GM10847 (cell line): ENCODE measurements around the gene VPS51.

Experiments used
- POLR2A ChIP-seq: IDR thresholded peaks from 2 replicates; pipeline ENCODE4 v1.6.1; 2011; ENCODE audit not compliant: insufficient read length; ENCODE audit errors: extremely low read depth

The VPS51 gene

GRCh38 chr11:65152122-65152521 lies 56.1 kb downstream of the VPS51 start:
- TF ChIP-seq POLR2A = no peak

GRCh38 chr11:65156256-65156655 lies 60.2 kb downstream of the VPS51 start:
- no peak for TF ChIP-seq POLR2A

GRCh38 chr11:65156926-65157325 lies 60.9 kb downstream of the VPS51 start:
- no peak for TF ChIP-seq POLR2A

GRCh38 chr11:65157336-65157735 lies 61.3 kb downstream of the VPS51 start:
- no peak for TF ChIP-seq POLR2A

GRCh38 chr11:65159012-65159411 lies 63.0 kb downstream of the VPS51 start:
- no peak for TF ChIP-seq POLR2A

GRCh38 chr11:65160643-65161042 lies 64.6 kb downstream of the VPS51 start:
- TF ChIP-seq POLR2A = no peak
